GM21515 (cell line): ENCODE data around the gene IL6ST.
"Not testable (repeated sequence)": the region's sequence is repeated elsewhere in the genome, so short reads cannot be mapped to it uniquely, and the experiment has no call there.

ENCODE experiments used
- ATAC-seq: cut with Tn5 transposase; IDR thresholded peaks from one replicate; pipeline ENCODE4 v1.9.1; 2021; ENCODE audit not compliant: unreplicated experiment

IL6ST gene

GRCh38 chr5:55969956-55970355, 24.8 kb downstream of the IL6ST start:
- no peak for ATAC-seq

- no peak for ATAC-seq
Observed at GRCh38 chr5:55966284-55966683, 28.5 kb downstream of the IL6ST start.

- ATAC-seq, result no peak
Observed at GRCh38 chr5:55965525-55965924, 29.2 kb downstream of the IL6ST start.

- ATAC-seq, result no peak
Observed at GRCh38 chr5:55960779-55961178, 34.0 kb downstream of the IL6ST start.

- no peak for ATAC-seq
Observed at GRCh38 chr5:55959208-55959607, 35.6 kb downstream of the IL6ST start.

- not testable (repeated sequence) for ATAC-seq
Observed at GRCh38 chr5:55941154-55941553, 53.6 kb downstream of the IL6ST start.

GRCh38 chr5:55937598-55937997, 57.2 kb downstream of the IL6ST start:
- not testable (repeated sequence) for ATAC-seq

- ATAC-seq, result peak; percentile 55
Observed at GRCh38 chr5:55936100-55936693, 58.6 kb downstream of the IL6ST start.

- ATAC-seq, result no peak
Observed at GRCh38 chr5:55935371-55935770, 59.4 kb downstream of the IL6ST start.

- ATAC-seq, result no peak
Observed at GRCh38 chr5:55934720-55935119, 60.0 kb downstream of the IL6ST start.

GRCh38 chr5:55934115-55934613, 60.6 kb downstream of the IL6ST start:
- ATAC-seq, result no peak

- ATAC-seq, result no peak
Observed at GRCh38 chr5:55933377-55934114, 61.2 kb downstream of the IL6ST start.

- ATAC-seq, result no peak
Observed at GRCh38 chr5:55932700-55933099, 62.1 kb downstream of the IL6ST start.

- no peak for ATAC-seq
Observed at GRCh38 chr5:55929020-55929799, 65.6 kb downstream of the IL6ST start.

GRCh38 chr5:55927861-55928655, 66.7 kb downstream of the IL6ST start:
- no peak for ATAC-seq

GRCh38 chr5:55926476-55926875, 68.3 kb downstream of the IL6ST start:
- no peak for ATAC-seq

GRCh38 chr5:55925712-55926111, 69.1 kb downstream of the IL6ST start:
- no peak for ATAC-seq

GRCh38 chr5:55925181-55925580, 69.6 kb downstream of the IL6ST start:
- no peak for ATAC-seq

GRCh38 chr5:55924744-55925143, 70.0 kb downstream of the IL6ST start:
- no peak for ATAC-seq

- ATAC-seq, result no peak
Observed at GRCh38 chr5:55923865-55924500, 70.8 kb downstream of the IL6ST start.
